Heart left ventricle (tissue), 16 donors: ENCODE data around the gene CCDC134. TPM values are rescaled to one million over a fixed set of nuclear protein-coding genes. Genes with fewer than 3 reads are reported as not detected.
A peak's percentile ranks its signal among the peaks of the same experiment; 100 is the strongest.
"Not testable (repeated sequence)": the region's sequence is repeated elsewhere in the genome, so short reads cannot be mapped to it uniquely, and the experiment has no call there.

Source experiments
- ATAC-seq, 4 donors: fragments of 200-7000 bp; cut with Tn5 transposase; one replicate each; pipeline ENCODE4 v1.9.1; 2020 to 2022; ENCODE audit warnings: moderate library complexity in 4 of 4, mild to moderate bottlenecking in 3 of 4, moderate number of reproducible peaks in 1 of 4
- DNase-seq, 5 donors: peaks; one replicate each; pipeline ENCODE4 v3.0.0-alpha.2; 2020
- H3K27ac ChIP-seq, 12 donors: fragments of 200-600 bp; sonication (generic) in 4 of 12; one replicate each; pipeline versions ENCODE4 v1.5.0 to v1.8.0; 2016 to 2022; ENCODE audit warnings: mild to moderate bottlenecking in 2 of 12
- H3K27me3 ChIP-seq, 9 donors: fragments of 200-600 bp; sonication (generic) in 2 of 9; one replicate each; pipeline versions ENCODE4 v1.5.1 to v1.8.0; 2016 to 2022; ENCODE audit warnings: mild to moderate bottlenecking in 3 of 9
- H3K36me3 ChIP-seq, 9 donors: fragments of 200-600 bp; sonication (generic) in 2 of 9; one replicate each; pipeline versions ENCODE4 v1.5.0 to v1.8.0; 2018 to 2022; ENCODE audit warnings: mild to moderate bottlenecking in 2 of 9
- H3K4me1 ChIP-seq, 12 donors: fragments of 200-600 bp; sonication (generic) in 4 of 12; one replicate each; pipeline versions ENCODE4 v1.5.0 to v1.8.0; 2016 to 2022; ENCODE audit warnings: mild to moderate bottlenecking in 3 of 12
- H3K4me3 ChIP-seq, 12 donors: fragments of 200-600 bp; sonication (generic) in 4 of 12; one replicate each; pipeline versions ENCODE4 v1.5.0 to v1.8.0; 2017 to 2022; ENCODE audit warnings: mild to moderate bottlenecking in 9 of 12, moderate library complexity in 4 of 12
- H3K9me3 ChIP-seq, 12 donors: fragments of 200-600 bp; sonication (generic) in 4 of 12; one replicate each; pipeline versions ENCODE4 v1.5.0 to v1.8.0; 2016 to 2022; ENCODE audit warnings: mild to moderate bottlenecking in 1 of 12
- POLR2A ChIP-seq, 2 donors: fragments of 450-650 bp; IDR thresholded peaks; one replicate each; pipeline ENCODE4 v1.6.1; 2017; ENCODE audit warnings: antibody characterized with exemption in 2 of 2, mild to moderate bottlenecking in 2 of 2, moderate library complexity in 2 of 2
- WGBS, 4 donors: extraction: QIAGEN DNeasy Blood & Tissue Kit in 2 of 4; methylation state at CpG; one replicate each; pipeline versions ENCODE4 v1.1.5 to v1.1.7; 2013 to 2018; 5-methylcytosine and 5-hydroxymethylcytosine counted together
- intact Hi-C, 10 donors: fragments of 100-400 bp; cut with DNase I; formaldehyde crosslinking; loops; one replicate each; pipeline versions ENCODE4 v1.11.1 to v1.14.2; 2022
- polyA plus RNA-seq, 2 donors: library from polyadenylated mRNA; stranded (reverse); fragments of 200-250 nt; gene quantifications; one replicate each; pipeline ENCODE4 v1.2.3, GENCODE V29; 2013
- total RNA-seq, 9 donors: library from RNA; depleted of rRNA in 2 of 9; stranded (reverse); fragments of >200 nt in 2 of 9; fragmentation: NEBNext Ultra II Directional in 3 of 9; extraction: Animal tissue kit (Norgen Biotek cat#: 25700) in 3 of 9; gene quantifications; one replicate each; pipeline versions ENCODE4 v1.1.0 to v1.2.4, GENCODE V29; 2016 to 2023
- TF ChIP-seq, protein P1 (sequence below), 12 donors: fragments of 200-600 bp; sonication (generic) in 4 of 12; IDR thresholded peaks; one replicate each; pipeline versions ENCODE4 v1.5.0 to v1.8.0; 2018 to 2022; ENCODE audit warnings: antibody characterized with exemption in 12 of 12, mild to moderate bottlenecking in 5 of 12
- donor health status: ischemic (EF 13 %, LVEDD 7.1; RV severe dilation, severe dysfunction).
- donor health status: healthy with polysubstance abuse.
- donor health status: DM: no; HTN: yes; CAD: no.
- donor health status: DM: no; HTN: no; CAD: no.
- donor health status: ischemic (EF 25% LVEDD 6.9; RV normal size, moderate dysfunction).
- donor health status: ischemic (EF 25% LVEDD 5.7; RV mildly dilated, moderate dysfunction).
- donor health status: healthy.
- donor health status: DM: yes; HTN: yes; CAD: no.
- donor health status: ischemic (EF 35%, LVEDD 5.7; RV mildly dilated, moderate dysfunction).
- donor health status: nonischemic (EF 11% LVEDD 7.7; RV severe dilation, severe dysfunction).
- donor health status: DM: yes; HTN: yes; CAD: no.
- donor health status: PGD.
- donor health status: ischemic (EF 29% LVEDD 5.4; RV normal size, mild dysfunction).
- donor health status: nonischemic (EF 23%, LVEDD 6.1; RV moderate dilation, normal function).

The CCDC134 gene
- total and polyA plus RNA-seq, 11 donors = 2.2 to 10.2 (median 3.5) TPM

DNA sequence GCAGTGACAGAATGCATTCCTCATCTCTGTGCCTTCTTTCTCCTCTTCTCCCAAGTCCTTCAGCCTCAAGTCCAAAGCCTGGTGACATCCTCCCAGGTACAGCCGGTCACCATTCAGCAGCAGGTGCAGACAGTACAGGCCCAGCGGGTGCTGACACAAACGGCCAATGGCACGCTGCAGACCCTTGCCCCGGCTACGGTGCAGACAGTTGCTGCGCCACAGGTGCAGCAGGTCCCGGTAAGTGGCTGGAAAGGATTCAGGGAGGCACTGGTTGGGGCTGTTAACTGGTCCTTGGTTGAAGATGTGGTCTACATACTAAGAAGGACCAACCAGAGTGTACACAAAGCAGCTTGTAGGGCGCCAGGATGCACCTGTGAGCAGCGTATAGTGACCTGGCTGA, 68.1 kb downstream of the CCDC134 start:
- no peaks in the 10 kb centered on the region for H3K9me3 ChIP-seq
- intact Hi-C loops = no loop called here
- no peak overlapping the region for H3K27ac ChIP-seq
- H3K4me1 ChIP-seq = peaks cover 0 to 19% (median 0%) of the 10 kb centered on the region in 12 donors
- no peak overlapping the region for H3K4me3 ChIP-seq
- H3K27me3 ChIP-seq = no peaks in the 10 kb centered on the region
- peaks cover 0 to 77% (median 68%) of the 10 kb centered on the region in 9 donors for H3K36me3 ChIP-seq
- DNase-seq (no peak), ATAC-seq (no peak)
- WGBS, 4 donors = 94 to 95% (median 95%) methylated on average over 10 of the region's 10 CpGs
- TF ChIP-seq, protein P1, sequence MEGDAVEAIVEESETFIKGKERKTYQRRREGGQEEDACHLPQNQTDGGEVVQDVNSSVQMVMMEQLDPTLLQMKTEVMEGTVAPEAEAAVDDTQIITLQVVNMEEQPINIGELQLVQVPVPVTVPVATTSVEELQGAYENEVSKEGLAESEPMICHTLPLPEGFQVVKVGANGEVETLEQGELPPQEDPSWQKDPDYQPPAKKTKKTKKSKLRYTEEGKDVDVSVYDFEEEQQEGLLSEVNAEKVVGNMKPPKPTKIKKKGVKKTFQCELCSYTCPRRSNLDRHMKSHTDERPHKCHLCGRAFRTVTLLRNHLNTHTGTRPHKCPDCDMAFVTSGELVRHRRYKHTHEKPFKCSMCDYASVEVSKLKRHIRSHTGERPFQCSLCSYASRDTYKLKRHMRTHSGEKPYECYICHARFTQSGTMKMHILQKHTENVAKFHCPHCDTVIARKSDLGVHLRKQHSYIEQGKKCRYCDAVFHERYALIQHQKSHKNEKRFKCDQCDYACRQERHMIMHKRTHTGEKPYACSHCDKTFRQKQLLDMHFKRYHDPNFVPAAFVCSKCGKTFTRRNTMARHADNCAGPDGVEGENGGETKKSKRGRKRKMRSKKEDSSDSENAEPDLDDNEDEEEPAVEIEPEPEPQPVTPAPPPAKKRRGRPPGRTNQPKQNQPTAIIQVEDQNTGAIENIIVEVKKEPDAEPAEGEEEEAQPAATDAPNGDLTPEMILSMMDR (IDR thresholded peaks at IDR 0.05) = no peak
- TF ChIP-seq POLR2A (IDR thresholded peaks at IDR 0.05) = no peak

GRCh38 chr22:41870081-41870480, 69.6 kb downstream of the CCDC134 start:
- intact Hi-C loops, H3K27me3 ChIP-seq, H3K4me3 ChIP-seq, DNase-seq, ATAC-seq, H3K27ac ChIP-seq, H3K9me3 ChIP-seq: not testable (repeated sequence)
- peaks cover 0 to 22% (median 0%) of the 10 kb centered on the region in 12 donors for H3K4me1 ChIP-seq
- 50 to 100% (median 64%) methylated on average over 1 of the region's 1 CpG for WGBS, 4 donors
- peaks cover 0 to 89% (median 83%) of the 10 kb centered on the region in 9 donors for H3K36me3 ChIP-seq

- peaks cover 0 to 15% (median 0%) of the 10 kb centered on the region in 12 donors for H3K4me1 ChIP-seq
- H3K27me3 ChIP-seq = no peaks in the 10 kb centered on the region
- H3K9me3 ChIP-seq = no peaks in the 10 kb centered on the region
- H3K27ac ChIP-seq = no peak overlapping the region
- WGBS, 4 donors = 52 to 69% (median 62%) methylated on average over 4 of the region's 4 CpGs
- H3K4me3 ChIP-seq = no peak overlapping the region
- intact Hi-C loops = no loop called here
- TF ChIP-seq POLR2A (IDR thresholded peaks at IDR 0.05) = no peak
- TF ChIP-seq, protein P1 (IDR thresholded peaks at IDR 0.05) = no peak
- H3K36me3 ChIP-seq = peaks cover 0 to 96% (median 90%) of the 10 kb centered on the region in 9 donors
- peak in 1 of 4 donors; percentile 15 for ATAC-seq
- no peak for DNase-seq
Observed at GRCh38 chr22:41870786-41871185, 70.3 kb downstream of the CCDC134 start.

GRCh38 chr22:41873391-41873790, 72.9 kb downstream of the CCDC134 start:
- 44 to 54% (median 51%) methylated on average over 5 of the region's 5 CpGs for WGBS, 4 donors
- DNase-seq = no peak
- Histone ChIP-seq H3K36me3 (peaks cover 0 to 100% (median 97%) of the 10 kb centered on the region in 9 donors), H3K27me3 (no peaks in the 10 kb centered on the region), H3K27ac (peak overlapping the region in 5 of 12 donors; percentile 1 to 52 (median 41)), H3K4me3 (no peak overlapping the region), H3K4me1 (peaks cover 0 to 14% (median 0%) of the 10 kb centered on the region in 12 donors), H3K9me3 (no peaks in the 10 kb centered on the region)
- intact Hi-C loops = no loop called here
- ATAC-seq = peak; percentile 16 to 52 (median 42)
- no peak for TF ChIP-seq POLR2A (IDR thresholded peaks at IDR 0.05)
- TF ChIP-seq, protein P1 (IDR thresholded peaks at IDR 0.05) = no peak

DNA sequence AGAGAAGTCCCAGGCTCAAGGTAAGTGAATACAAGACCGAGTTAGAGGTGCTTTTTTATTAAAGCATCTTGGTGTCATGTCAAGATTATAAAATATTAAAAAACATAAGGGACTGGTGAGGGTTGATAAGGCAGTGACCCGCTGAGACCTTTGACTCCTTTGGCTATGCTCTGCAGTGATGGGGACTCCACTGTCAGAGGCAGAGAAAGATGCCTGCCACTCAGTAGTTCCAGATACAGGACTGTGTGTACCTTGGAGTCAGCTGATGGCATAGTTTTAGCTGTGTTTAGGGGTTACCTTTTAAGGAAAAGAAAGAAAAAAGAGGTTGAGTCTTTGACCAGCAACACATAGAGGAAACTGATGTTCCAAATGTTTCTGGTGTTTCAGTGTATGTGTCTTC, 73.6 kb downstream of the CCDC134 start:
- ATAC-seq (peak in 1 of 4 donors; percentile 30), DNase-seq (no peak)
- H3K4me1 ChIP-seq = peaks cover 0 to 14% (median 0%) of the 10 kb centered on the region in 12 donors
- peaks cover 0 to 100% (median 97%) of the 10 kb centered on the region in 9 donors for H3K36me3 ChIP-seq
- TF ChIP-seq, protein P1 (IDR thresholded peaks at IDR 0.05) = no peak
- TF ChIP-seq POLR2A (IDR thresholded peaks at IDR 0.05) = no peak
- H3K27me3 ChIP-seq = no peaks in the 10 kb centered on the region
- H3K9me3 ChIP-seq = no peaks in the 10 kb centered on the region
- H3K4me3 ChIP-seq = no peak overlapping the region
- peak overlapping the region in 2 of 12 donors; percentile 41 to 47 for H3K27ac ChIP-seq
- intact Hi-C loops = no loop called here
- 89 to 93% (median 90%) methylated on average over 2 of the region's 2 CpGs for WGBS, 4 donors
